GM12874 (cell line): Measurements from ENCODE around the gene RARB.

ENCODE experiments used
- CTCF ChIP-seq: IDR thresholded peaks from 2 replicates; pipeline ENCODE4 v1.5.1; 2011; ENCODE audit warnings: low read depth, mild to moderate bottlenecking, control low read depth, low read length, moderate library complexity; ENCODE audit not compliant: insufficient read depth

The RARB gene

GRCh38 chr3:25580534-25580933 lies 152.5 kb downstream of the RARB start:
- TF ChIP-seq CTCF: no peak

GRCh38 chr3:25581335-25581734 lies 153.3 kb downstream of the RARB start:
- TF ChIP-seq CTCF: no peak

- TF ChIP-seq CTCF: no peak
Observed at GRCh38 chr3:25581823-25582222, 153.8 kb downstream of the RARB start.

- TF ChIP-seq CTCF: no peak
Observed at GRCh38 chr3:25582242-25582641, 154.2 kb downstream of the RARB start.

GRCh38 chr3:25583343-25583742 lies 155.3 kb downstream of the RARB start:
- TF ChIP-seq CTCF: no peak

- TF ChIP-seq CTCF: no peak
Observed at GRCh38 chr3:25584011-25584789, 156.1 kb downstream of the RARB start.

GRCh38 chr3:25585361-25586166 lies 157.5 kb downstream of the RARB start:
- TF ChIP-seq CTCF: no peak
